ENCODE measurements around the gene TBC1D3E.
"Not testable (repeated sequence)": the region's sequence is repeated elsewhere in the genome, so short reads cannot be mapped to it uniquely, and the experiment has no call there.

Gene TBC1D3E

GRCh38 chr17:38127651-38128050 lies at the start of gene TBC1D3E:
Gene TBC1D3E (plus strand): TSS chr17:38127951. CDS start chr17:38129496, 1,545 bp downstream.
- DNase-seq = not testable (repeated sequence)

GRCh38 chr17:38087344-38087743 lies 40.4 kb upstream of the TBC1D3E start:
- not testable (repeated sequence) for DNase-seq

- not testable (repeated sequence) for DNase-seq
Measured at GRCh38 chr17:38088120-38088519, 39.6 kb upstream of the TBC1D3E start.

- DNase-seq = not testable (repeated sequence)
Measured at GRCh38 chr17:38094059-38094694, 33.6 kb upstream of the TBC1D3E start.

GRCh38 chr17:38099262-38099661 lies 28.5 kb upstream of the TBC1D3E start:
- DNase-seq = not testable (repeated sequence)

GRCh38 chr17:38119829-38120228 lies 7.9 kb upstream of the TBC1D3E start:
- not testable (repeated sequence) for DNase-seq

- DNase-seq = not testable (repeated sequence)
Measured at GRCh38 chr17:38134860-38135259, 7.1 kb downstream of the TBC1D3E start.

All from activated CD8-positive, alpha-beta memory T cell treated with anti-CD3 and anti-CD28 coated beads for 24 hours (primary cell).